MCF 10A (cell line): ENCODE results near the gene MB21D2. TPM values are rescaled to one million over a fixed set of nuclear protein-coding genes. Genes with fewer than 3 reads are reported as not detected.

Source experiments
- BruUV-seq: library from RNA; stranded (reverse); fragments of 400-500 nt; replicated peaks from 2 replicates; lab custom pipeline; 2021; lab: Mats Ljungman, UMichigan
- CTCF ChIA-PET: fragments of 300-600 bp; sonication (Branson Sonifier 250); formaldehyde crosslinking; extraction: SDS; loops from one replicate; lab custom pipeline; 2021; ENCODE audit warnings: antibody characterized with exemption, inconsistent platforms; lab: Yijun Ruan, JAX
- POLR2A ChIA-PET: fragments of 300-600, 350-650 bp; sonication (Branson Sonifier 250); formaldehyde crosslinking; extraction: SDS; loops from one replicate; lab custom pipeline; 2020; ENCODE audit warnings: antibody characterized with exemption, inconsistent platforms; lab: Yijun Ruan, JAX
- DNase-seq: peaks from one replicate; pipeline ENCODE4 v3.0.0-alpha.2; 2018; ENCODE audit not compliant: unreplicated experiment
- H3K27ac Mint-ChIP-seq: one replicate; pipeline ENCODE4 v1.8.0; 2022; ENCODE audit warnings: mild to moderate bottlenecking, low read depth, mixed read lengths; ENCODE audit not compliant: unreplicated experiment
- H3K27me3 Mint-ChIP-seq: one replicate; pipeline ENCODE4 v1.8.0; 2022; ENCODE audit warnings: mixed read lengths; ENCODE audit not compliant: insufficient read depth, unreplicated experiment
- H3K36me3 Mint-ChIP-seq: one replicate; pipeline ENCODE4 v1.8.0; 2022; ENCODE audit warnings: mild to moderate bottlenecking, moderate library complexity, mixed read lengths; ENCODE audit not compliant: insufficient read depth, unreplicated experiment
- H3K4me1 Mint-ChIP-seq: one replicate; pipeline ENCODE4 v1.8.0; 2022; ENCODE audit warnings: mixed read lengths; ENCODE audit not compliant: insufficient read depth, unreplicated experiment
- H3K4me3 Mint-ChIP-seq: one replicate; pipeline ENCODE4 v1.8.0; 2022; ENCODE audit warnings: mild to moderate bottlenecking, moderate library complexity, mixed read lengths; ENCODE audit not compliant: unreplicated experiment
- H3K9me3 Mint-ChIP-seq: one replicate; pipeline ENCODE4 v1.8.0; 2022; ENCODE audit warnings: mixed read lengths; ENCODE audit not compliant: unreplicated experiment
- intact Hi-C: fragments of 100-400 bp; cut with micrococcal nuclease; formaldehyde crosslinking; loops from 2 replicates; pipeline ENCODE4 v1.14.1; 2022
- total RNA-seq: library from RNA; stranded (reverse); gene quantifications from 2 replicates; pipeline ENCODE4 v1.2.3, GENCODE V29; 2022
- TF ChIP-seq, protein P1 (sequence below): fragments of 200-600 bp; IDR thresholded peaks from one replicate; pipeline ENCODE4 v1.8.0; 2022; ENCODE audit warnings: antibody characterized with exemption, mild to moderate bottlenecking; ENCODE audit not compliant: unreplicated experiment

MB21D2 gene
- total RNA-seq, 1 experiment from 2014 or later: 4.4 TPM

DNA sequence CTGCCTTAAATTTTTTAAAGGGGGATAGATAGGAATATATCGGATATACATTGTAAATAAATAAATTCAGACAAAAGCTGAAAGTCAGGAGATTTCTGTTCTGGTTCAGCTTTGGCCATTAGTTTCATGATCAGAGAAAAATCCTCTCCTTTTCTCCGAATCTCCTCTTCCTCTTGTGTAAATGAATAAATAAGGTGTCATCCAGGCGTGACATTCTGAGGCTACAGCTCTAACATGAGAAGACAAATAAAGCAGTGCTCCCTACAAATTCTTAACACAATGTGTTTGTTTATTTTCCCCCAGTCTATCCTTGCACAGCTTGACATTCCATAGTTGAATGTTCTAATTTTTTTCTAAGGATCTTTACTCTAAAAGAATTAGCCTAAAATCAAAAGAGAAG is 9.4 kb upstream of the MB21D2 start:
- Mint-ChIP-seq H3K27ac (no peak overlapping the region), H3K9me3 (no peaks in the 10 kb centered on the region), H3K27me3 (no peaks in the 10 kb centered on the region), H3K36me3 (no peaks in the 10 kb centered on the region), H3K4me1 (peaks cover 13% of the 10 kb centered on the region), H3K4me3 (no peak overlapping the region)
- BruUV-seq: no TSS peak
- DNase-seq: no peak
- ChIA-PET POLR2A (interaction anchor here (0.8 to 4.0 kb wide), 2 partner anchors 10 to 30 kb away, joined by 3 to 17 read pairs; partner anchors contain the start of gene MB21D2), CTCF (interaction anchor here (0.6 to 0.7 kb wide), 3 partner anchors 15 to 118 kb away, joined by 3 read pairs; no protein-coding TSS in a partner anchor)
- TF ChIP-seq, protein P1, sequence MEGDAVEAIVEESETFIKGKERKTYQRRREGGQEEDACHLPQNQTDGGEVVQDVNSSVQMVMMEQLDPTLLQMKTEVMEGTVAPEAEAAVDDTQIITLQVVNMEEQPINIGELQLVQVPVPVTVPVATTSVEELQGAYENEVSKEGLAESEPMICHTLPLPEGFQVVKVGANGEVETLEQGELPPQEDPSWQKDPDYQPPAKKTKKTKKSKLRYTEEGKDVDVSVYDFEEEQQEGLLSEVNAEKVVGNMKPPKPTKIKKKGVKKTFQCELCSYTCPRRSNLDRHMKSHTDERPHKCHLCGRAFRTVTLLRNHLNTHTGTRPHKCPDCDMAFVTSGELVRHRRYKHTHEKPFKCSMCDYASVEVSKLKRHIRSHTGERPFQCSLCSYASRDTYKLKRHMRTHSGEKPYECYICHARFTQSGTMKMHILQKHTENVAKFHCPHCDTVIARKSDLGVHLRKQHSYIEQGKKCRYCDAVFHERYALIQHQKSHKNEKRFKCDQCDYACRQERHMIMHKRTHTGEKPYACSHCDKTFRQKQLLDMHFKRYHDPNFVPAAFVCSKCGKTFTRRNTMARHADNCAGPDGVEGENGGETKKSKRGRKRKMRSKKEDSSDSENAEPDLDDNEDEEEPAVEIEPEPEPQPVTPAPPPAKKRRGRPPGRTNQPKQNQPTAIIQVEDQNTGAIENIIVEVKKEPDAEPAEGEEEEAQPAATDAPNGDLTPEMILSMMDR: no peak
- intact Hi-C loops: no loop called here

DNA sequence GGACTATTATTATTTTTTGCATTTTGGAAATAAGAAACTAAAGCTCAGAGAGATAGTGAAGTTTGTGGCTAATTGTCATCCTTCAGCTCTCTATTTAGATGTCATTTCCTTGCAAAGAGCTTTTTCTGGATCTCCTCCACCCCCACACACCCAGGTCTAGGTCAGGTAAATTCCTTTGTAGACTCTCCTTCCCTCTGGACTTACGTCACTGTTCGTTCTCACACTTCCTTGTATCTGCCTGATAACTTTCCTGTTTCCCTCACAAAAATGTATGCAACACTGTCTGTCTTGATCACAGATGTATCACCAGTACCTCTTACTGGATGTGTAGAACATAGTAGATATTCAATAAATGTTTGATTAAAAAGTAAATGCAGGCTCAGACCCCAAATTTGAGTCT is 6.1 kb upstream of the MB21D2 start:
- intact Hi-C loops: no loop called here
- H3K4me3 Mint-ChIP-seq: no peak overlapping the region
- TF ChIP-seq, protein P1: no peak
- CTCF ChIA-PET: interaction anchor here (0.9 to 2.5 kb wide), 3 partner anchors 9 to 649 kb away, joined by 3 to 7 read pairs (median 6); no protein-coding TSS in a partner anchor
- peaks cover 12% of the 10 kb centered on the region for H3K4me1 Mint-ChIP-seq
- BruUV-seq: no TSS peak
- POLR2A ChIA-PET: interaction anchor here (0.7 kb wide), 1 partner anchor 9 kb away, joined by 3 read pairs; no protein-coding TSS in a partner anchor
- H3K27me3 Mint-ChIP-seq: no peaks in the 10 kb centered on the region
- no peak for DNase-seq
- no peaks in the 10 kb centered on the region for H3K9me3 Mint-ChIP-seq
- H3K27ac Mint-ChIP-seq: no peak overlapping the region
- H3K36me3 Mint-ChIP-seq: no peaks in the 10 kb centered on the region

DNA sequence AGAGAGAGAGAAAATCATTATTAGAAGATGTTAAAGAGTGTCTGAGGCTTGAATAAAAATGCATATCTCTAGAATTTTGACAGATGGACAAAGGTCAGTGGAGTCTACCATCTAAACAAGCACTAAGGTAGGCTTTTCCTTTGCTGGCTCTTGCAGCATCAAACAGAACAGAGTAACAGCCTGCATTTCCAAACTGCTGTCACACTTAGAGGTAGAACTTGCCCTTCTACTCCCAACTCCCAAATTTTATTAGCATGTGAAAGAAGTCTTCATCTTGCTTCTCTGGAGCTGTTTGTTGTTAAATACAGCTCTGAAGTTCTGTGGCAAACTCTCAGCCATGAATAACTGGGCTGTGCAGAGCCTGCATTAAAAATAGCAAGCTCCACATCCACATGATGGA is 4.1 kb upstream of the MB21D2 start:
- Mint-ChIP-seq H3K27ac (no peak overlapping the region), H3K9me3 (no peaks in the 10 kb centered on the region), H3K4me3 (no peak overlapping the region), H3K36me3 (no peaks in the 10 kb centered on the region), H3K4me1 (peaks cover 13% of the 10 kb centered on the region), H3K27me3 (no peaks in the 10 kb centered on the region)
- BruUV-seq: no TSS peak
- intact Hi-C loops: no loop called here
- TF ChIP-seq, protein P1: no peak
- ChIA-PET CTCF (interaction anchor here (0.6 to 2.5 kb wide), 6 partner anchors 11 to 617 kb away, joined by 3 to 7 read pairs (median 4); no protein-coding TSS in a partner anchor), POLR2A (interaction anchor here (1.4 kb wide), 1 partner anchor 38 kb away, joined by 3 read pairs; no protein-coding TSS in a partner anchor)
- no peak for DNase-seq

DNA sequence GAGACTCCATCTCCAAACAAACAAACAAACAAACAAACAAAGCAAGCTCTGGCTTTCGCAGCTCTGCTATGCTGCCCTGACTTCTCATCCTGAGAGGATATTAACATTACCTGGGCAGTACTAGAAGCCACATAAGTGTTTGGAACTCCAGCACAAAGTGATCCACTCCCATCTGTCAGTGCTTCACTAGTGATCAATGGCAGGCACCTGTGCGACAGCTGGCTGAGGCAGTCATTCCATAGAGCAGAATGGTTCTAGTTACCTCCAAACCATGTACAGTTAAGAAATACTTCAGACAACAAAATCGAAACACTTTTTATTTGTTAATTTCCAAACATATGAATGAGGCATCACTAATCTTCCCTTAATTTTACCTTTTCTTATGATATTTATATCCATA is 2.8 kb upstream of the MB21D2 start:
- H3K36me3 Mint-ChIP-seq: no peaks in the 10 kb centered on the region
- CTCF ChIA-PET: interaction anchor here (0.6 to 1.5 kb wide), 2 partner anchors 37 to 223 kb away, joined by 3 read pairs; no protein-coding TSS in a partner anchor

More for the DNA sequence above, 2.8 kb upstream of the MB21D2 start:
- H3K4me3 Mint-ChIP-seq: no peak overlapping the region
- TF ChIP-seq, protein P1: no peak
- H3K9me3 Mint-ChIP-seq: no peaks in the 10 kb centered on the region
- H3K27ac Mint-ChIP-seq: no peak overlapping the region
- no peaks in the 10 kb centered on the region for H3K27me3 Mint-ChIP-seq
- no peak for DNase-seq
- POLR2A ChIA-PET: no interaction called here
- intact Hi-C loops: no loop called here
- no TSS peak for BruUV-seq
- H3K4me1 Mint-ChIP-seq: peaks cover 19% of the 10 kb centered on the region
